Dedifferentiated amniotic fluid mesenchymal stem cell (primary cell): ENCODE measurements around the gene NSF.
"Not testable (repeated sequence)": the region's sequence is repeated elsewhere in the genome, so short reads cannot be mapped to it uniquely, and the experiment has no call there.

Source experiments
- DNase-seq: peaks from one replicate; pipeline ENCODE4 v3.0.0-alpha.2; 2016; ENCODE audit errors: extremely low spot score

Gene NSF

DNA sequence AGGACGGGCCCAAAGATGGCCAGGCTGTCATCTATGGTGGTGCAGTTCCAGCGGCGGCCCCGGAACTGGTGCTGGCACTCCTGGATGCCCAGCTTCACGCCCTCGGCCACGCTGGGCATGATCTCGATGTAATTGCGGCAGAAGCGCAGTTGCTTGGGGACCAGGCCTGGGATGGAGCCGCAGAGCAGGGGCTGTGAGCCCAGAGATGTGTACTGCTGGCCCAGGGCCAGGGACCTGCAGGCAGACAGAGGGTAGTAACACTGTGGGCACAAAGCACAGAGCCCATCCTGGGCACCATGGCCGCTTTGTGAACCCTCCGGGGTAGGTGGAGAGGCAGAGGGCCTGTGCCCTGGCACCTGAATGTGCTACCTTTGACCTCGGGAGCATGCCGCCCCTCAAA is 183.2 kb downstream of the NSF start:
- DNase-seq: no peak

DNA sequence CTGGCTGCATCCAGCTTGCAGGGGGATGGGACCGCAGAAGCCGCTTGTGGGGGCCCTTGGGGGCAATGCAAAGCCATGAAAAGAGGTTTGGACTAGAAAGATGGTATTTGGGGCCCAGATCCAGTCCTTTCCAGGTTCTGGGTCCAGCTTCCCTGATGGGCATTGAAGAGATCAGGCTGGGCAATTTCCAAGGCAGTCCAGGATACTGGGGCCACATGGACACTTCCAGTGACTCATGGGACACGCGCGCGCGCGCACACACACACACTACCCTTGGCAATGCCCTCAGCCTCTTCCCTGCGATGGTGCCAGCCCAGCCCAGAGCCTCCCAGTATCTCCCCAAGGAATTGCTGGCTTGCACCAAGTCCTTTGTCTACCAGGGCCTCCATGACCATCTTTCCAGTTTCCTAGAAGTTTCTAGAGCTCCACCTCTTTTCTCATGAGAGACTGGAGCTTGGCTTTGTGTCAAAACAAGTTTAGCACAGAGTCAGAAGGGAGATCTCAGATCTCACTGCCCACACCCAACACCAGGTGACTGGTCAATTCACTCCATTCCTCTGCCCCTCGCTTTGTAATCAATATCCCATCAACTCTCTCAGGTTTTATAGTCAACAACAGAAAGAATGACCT is 183.8 kb downstream of the NSF start:
- no peak for DNase-seq

DNA sequence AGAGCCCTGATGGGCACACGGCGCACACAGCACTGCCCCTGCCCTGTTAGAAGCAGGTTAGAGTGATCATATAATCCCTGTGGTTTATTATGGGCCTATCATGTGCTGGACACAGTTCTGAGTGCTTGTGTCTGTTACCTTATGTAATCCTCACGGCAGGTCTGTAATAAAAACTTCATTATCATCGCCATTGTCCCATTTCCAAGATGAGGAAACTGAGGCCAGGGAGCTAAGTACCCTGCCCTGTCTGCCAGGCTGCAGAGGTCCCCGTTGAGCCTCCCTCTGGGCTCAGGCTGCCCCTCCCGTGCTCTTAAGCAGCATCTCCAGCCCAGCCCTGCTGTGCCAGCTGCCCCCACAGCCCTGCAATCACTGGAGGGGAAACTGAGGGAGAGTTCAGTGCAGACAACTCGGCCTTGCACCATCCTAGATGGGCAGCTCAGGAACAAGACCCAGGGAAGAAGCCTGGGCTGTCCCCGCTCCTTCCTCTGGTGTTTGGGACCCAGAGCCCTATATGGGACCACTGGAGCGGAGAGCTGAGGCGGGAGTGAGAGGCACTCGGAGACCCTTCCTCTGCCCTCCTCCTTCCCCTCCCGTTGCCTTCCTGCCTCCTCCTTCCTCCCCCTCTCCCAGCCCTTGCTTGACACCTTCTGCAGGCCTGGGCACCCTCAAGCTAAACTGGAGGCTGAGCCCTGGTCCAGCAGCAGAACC is 186.0 kb downstream of the NSF start:
- no peak for DNase-seq

DNA sequence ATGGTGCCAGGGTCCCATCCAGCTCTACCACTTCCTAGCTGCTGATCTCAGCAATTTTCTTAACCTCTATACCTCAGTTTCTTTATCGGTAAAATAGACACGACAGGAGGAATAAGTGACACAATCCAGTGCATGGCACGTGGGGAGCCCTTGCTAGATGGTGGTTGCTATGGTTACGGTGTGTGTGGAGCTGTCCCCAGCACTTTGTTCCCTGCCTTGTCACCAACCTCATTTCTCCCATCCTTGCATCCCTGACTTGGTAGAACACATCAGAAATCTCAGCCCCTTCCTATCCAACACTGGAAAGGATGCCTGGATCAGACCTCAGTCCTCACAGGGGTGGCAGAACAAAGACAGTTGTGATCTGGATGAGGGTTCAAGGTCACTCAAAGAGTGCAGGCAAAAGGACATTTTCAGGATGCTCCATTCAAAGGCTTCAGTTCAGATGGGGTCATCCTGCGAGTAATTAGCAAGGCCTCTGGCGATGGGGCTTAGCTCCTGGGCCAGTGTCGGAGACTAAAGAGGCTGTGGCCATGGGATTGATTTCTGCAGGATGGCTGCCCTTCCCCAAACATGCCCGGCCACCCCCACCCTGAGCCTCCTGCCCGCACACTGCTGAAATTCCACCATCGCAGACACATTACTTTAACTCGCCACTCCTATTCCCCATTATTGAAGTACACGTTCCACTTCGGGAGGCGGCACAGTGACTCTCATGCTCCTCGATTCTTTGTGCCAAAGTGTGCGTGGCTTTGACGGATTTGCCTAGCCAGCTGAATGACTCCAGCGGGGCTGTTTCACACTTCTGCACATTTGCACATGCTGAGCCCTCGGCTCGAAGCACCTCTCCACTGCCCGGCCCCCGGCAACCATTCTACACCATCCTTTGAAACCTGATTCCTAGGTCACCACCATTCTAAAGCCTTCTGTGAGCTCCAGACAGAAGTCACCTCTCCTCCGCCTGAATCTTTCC is 187.8 kb downstream of the NSF start:
- DNase-seq: no peak

DNA sequence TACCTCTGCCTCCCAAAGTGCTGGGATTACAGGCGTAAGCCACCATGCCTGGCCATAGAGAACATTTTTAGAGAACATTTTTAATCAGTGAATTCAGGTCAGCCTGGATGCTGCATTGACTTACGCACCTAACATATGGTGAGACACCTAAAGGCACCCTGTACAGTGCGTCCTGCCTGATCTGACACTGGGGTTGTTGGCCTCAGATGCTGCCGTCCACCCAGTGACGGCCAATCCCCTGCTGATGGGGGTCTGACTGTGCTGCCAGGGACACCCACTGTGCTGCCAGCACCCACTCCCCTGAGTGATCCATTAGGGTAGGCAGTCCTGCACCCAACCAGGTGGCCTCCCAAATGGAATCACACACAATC is 189.5 kb downstream of the NSF start:
- DNase-seq: no peak

DNA sequence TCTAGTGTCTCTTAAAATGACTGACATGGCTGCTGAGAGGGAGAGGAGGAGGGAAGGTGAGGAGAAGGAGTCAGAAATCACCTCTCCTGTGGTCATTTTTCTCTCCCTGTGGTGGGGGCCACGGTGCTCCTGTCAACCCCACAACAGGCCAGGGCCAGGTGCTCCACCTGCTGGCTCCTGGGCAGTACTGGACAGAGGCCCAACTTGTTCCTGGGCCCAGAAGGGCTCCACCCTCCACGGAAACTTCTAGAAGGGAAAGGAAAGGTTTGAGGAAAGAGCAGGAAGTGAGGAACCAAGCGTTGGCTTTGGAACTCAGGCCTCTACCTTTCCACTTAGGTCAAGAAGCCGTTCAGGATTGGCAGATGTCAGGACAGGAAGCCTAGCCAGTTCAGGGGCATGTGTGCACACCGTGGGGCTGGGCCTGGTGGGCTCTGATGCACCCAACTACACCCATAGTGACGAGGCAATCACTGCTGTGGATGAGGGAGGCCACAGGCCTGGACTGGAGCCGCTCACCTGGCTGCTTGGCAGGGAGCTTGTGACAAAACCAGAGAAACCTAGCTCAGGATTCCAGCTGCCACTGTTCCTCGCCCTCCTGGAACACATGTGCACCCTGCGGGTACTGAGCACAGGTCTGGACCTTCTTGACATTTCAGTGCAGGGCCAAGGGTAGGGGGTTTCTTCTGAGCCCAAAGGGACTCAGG is 191.9 kb downstream of the NSF start:
- DNase-seq: no peak

DNA sequence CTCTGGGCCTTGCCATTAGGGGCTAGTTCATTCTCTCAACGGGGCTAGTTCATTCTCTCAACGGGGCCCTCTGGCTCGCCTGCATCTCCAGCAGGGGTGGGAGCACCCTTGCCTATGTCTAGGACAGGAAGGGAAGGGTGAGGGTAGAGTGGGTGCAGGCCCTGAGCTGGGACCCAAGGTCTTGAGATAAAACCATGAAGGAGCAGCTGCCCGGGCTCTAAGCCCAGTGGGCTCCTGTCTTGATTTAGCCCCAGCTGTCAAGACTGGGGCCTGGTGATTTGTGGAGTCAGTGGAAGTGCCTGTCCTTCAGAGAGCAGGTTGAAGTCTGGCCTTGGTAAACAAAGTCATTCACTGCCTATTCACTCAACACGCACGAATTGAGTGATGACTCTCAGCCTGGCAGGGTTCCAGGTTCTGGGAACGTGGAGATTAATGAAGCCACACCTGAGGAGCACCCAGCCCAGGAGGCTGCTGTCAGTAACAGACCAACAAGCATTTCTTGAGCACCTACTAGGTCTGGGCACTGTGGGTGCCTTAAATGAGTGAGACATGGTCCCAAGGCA is 192.6 kb downstream of the NSF start:
- DNase-seq: no peak

DNA sequence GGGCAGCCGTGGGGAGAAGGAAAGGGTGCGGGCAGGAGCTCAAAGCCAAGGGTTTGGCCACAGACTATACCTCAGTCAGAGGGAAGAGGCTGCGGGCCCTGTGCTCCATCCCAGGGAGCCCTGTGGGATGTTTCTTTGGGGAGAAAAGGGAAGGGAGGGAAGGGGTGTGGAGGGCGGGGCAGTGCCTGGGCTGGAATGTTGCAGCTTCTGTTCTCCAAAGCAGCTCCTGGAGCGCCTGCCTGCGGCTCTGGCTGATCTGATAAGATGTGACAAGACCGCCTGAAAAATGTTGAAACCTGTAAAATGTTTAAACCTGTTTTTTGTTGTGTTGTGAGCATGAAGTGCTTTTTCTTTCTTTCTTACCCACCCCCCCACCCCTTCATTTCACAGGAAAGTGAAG is 195.2 kb downstream of the NSF start:
- no peak for DNase-seq

DNA sequence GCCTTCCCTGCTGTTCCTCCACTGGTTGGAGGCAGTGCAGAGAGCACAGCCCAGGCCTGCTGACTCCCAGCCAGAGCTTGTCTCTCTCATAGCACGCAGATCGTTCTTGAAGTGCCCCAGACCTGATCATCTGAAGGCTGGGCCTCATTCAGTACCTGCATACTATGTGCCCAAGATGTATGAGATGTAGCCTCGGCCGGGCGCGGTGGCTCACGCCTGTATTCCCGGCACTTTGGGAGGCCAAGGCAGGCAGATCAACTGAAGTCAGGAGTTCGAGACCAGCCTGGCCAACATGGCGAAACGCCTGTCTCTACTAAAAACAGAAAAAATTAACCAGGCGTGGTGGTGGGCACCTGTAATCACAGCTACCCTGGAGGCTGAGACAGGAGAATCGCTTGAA is 197.0 kb downstream of the NSF start:
- DNase-seq: no peak

DNA sequence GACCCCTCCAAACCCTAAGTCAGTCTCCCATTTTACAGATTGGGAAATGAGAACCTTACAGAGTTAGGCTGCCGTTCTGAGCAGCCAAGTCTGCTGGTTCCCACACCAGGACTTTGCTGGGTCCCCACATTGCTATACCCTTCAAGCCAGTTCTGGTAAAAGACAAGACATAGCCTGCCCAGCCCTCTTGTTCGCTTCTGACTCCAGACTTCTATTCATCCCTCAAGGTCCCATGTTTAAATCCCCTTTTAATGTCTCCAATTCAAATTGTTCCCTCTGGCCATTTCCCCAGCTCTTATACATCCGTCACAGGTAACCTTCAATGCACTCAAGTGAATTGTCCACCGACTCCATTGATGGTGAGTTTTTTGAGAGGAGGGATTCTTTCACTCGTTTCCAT is 197.8 kb downstream of the NSF start:
- DNase-seq: no peak

DNA sequence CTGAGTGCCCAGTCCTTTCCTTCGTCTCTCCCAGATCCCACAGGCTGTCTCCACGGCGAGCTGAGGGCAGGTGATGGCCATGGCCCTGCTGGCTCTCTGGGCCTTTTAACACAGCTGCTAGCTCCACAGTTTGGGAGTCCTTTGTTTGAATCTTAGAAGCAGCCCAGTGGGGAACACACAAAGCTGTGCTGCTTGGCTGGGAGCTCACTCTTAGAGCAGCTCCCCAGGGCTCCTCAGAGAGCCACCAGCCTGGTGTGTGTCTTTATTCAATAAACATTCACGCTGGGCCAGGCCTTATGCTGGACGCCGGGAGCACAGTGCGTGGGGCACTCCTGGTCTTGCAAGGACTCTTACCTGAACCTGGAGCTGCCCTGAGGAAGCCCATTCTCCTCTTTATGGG is 198.3 kb downstream of the NSF start:
- DNase-seq: no peak

DNA sequence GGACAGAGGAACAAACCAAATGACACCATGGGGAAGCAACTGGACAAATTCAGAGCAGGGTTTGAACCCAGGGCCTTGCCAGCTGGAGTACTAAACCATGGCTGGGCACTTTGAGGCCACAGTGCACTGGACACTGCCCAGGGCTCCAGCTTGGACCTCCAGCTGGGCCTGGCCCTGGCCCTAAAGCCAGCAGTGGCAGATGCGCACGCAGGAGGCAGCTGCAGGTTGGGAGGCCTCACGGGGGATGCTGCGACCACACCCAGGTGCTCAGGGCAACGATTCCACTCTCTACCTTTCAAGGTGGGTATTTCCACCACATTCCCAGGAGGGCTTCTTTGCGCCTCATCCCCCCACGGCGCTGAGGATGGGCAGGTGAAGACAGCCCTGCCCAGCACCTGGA is 199.1 kb downstream of the NSF start:
- DNase-seq: no peak

DNA sequence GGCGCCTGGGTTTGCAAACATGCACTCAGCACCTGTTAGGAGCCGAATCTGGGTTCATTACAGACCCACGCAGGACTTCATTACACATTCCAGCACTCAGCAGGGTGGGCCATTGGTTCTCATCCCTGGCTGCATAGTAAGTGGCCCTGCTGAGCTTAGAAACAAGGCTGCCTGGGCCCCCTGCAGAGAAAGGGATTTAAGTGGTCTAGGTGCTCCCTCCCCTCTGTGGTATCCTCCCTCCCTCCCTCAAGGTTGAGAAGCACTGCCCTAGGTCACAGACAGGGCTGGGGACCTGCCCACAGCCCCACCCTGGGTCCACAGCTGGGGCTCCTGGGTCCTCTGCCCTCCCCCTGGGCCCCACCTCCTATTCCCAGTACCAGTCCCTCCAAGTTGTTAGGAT is 199.7 kb downstream of the NSF start:
- no peak for DNase-seq

DNA sequence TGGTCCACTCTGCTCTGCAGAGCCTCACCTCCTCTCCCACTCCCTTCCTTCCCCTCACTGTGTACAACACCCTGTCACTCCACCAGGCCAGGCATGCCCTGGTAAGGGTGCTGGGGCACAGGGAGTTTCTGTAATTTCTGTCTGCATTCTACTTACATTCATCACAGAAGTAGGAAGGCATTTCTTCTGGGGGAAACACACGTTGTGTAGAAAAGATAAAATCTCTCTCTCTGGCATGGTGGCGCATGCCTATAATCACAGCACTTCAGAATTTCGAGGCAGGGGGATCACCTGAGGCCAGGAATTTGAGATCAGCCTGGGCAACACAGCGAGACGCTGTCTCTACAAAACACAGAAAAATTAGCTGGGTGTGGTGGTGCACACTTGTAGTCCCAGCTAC is 201.1 kb downstream of the NSF start:
- DNase-seq: no peak

DNA sequence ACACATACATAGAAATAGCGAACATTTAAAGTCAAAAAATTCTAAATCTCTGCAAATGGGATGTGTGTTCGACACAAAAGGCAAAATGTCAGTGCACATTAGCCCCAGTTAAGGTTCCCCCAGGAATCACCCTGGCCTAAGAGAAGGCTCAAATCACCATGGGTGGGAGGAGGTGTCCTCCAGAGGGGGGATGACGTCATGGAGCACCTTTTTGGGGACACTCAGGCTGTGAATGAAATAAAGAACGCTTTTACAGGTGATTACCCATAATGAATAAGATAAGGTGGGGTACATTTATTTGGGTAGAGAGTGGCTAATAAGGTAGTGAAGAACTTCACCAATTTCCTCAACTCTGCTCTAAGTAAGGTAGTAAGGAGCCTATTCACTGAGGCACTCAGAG is 201.6 kb downstream of the NSF start:
- no peak for DNase-seq

DNA sequence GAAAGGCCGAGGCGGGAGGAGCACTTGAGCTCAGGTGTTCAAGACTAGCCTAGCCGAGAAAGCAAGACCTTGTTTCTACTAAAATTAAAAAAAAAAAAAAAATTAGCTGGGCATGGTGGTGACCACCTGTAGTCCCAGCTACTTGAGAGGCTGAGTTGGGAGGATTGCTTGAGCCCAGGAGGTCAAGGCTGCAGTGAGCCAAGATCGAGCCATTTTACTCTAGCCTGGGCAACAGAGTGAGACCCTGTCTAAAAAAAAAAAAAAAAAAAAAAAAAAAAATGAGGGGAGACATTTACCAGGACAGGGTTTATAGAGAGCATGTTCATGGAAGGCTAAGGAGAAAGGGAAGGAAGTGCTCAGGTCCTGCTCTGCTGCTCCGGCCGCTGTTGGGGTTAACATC is 202.6 kb downstream of the NSF start:
- DNase-seq: not testable (repeated sequence)

DNA sequence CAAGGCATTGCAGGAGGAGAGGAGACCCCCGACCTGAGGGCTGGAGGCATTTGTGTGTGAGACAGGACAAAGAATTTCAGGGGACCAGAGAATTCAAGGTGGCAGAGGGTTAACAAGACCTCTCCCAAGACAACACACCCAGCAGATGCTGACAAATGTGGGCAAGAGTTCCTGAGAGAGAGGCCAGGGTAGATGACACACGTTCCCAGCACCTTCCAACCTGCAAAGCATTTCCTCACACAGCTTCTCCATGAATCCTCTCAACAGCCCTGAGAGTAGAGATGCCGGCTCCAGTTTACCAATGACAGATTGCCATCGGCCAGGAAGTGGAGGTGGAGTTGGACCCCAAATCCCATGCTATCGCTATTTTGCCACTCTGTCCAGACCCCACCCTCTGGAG is 203.1 kb downstream of the NSF start:
- DNase-seq: no peak

DNA sequence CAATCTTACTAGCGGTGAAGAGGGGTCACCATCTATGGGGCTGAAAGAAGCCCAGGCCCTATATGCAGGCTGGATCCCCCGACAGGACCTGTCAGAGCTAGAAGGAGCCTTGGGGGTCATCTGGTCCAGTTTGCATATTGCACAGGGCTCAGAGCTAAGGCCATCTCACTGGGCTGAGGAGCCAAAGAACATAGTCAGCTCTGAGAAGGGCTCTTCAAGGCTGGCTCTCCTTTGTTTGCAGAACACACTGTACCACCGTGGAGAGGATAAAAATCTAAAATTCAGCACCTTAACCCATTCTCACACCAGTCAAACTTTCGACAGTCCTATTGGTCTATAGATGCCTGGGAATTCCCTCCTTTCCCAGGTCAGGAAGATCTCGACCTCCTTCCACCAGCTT is 203.8 kb downstream of the NSF start:
- DNase-seq: no peak

DNA sequence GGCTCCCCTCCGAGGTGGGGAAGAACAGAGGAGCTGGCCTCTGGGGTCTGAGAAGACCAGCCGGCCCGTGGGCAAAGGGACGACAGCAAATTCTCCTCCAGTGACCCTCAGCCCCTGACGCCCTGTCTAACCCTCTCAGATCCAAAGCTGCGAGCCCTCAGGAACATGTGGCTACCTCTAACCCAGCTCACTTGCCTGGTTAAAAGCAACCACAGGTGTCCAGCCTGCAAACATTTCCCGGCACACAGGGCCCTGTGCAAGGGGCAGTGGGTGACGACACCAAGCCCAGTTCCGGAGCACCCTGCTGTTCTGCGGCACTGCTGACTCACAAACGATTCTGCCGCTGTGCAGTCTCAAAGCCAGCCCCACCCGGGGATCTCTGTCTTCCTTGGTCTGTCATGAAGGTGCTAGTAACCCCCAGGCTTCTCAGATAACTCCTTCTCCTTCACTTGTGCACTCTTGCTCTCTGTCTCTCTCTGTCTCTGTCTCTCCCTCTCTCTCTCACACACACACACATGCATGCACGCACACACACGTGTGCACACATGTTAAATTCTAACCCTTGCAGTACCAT is 205.0 kb downstream of the NSF start:
- no peak for DNase-seq

DNA sequence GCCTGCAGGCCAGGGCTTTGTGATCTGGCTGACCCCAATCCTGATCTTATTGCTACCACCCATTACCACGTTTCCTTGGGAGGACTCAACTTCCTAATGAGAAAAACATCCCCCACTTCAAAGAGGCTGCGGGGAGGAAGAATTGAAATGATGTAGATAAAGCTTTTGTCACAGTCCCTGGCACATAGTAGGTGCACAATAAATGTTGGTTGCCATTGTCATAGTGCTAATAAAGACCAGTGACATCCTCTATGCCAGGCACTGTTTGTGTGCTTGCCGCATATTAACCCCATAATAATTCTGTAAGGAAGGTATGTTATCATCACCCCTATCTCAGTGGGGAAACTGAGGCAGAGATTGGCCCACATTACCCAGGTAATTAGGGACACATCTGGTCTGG is 205.6 kb downstream of the NSF start:
- DNase-seq: no peak

DNA sequence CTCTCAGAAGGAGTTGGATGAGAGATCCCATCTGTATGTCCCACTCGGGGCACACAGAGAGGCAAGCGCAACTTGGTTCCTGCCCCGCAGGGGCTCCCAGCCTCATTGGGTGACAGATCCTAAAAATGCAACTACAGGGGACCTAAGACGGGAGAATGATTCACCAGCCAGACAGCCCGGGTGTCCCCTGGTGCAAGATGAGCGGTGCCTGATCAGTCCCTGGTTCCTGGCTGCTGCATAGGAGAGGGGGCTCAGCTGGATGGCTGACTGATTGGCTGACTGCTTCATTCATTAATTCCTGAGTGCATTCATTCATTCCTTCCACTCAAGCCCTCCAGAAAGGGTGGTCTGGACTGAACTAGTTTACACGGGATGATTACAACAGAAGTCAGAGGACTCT is 206.1 kb downstream of the NSF start:
- no peak for DNase-seq
